ENCODE measurements around the gene PAXIP1. TPM values are rescaled to one million over a fixed set of nuclear protein-coding genes. Genes with fewer than 3 reads are reported as not detected.

PAXIP1 gene
- total and polyA plus RNA-seq, 10 of the 15 experiments (the other 5 are each of a cell fraction or from before 2014, with no cell fraction given): 7.3 to 27.2 (median 18.1) TPM

GRCh38 chr7:154978017-154978416, 24.9 kb downstream of the PAXIP1 start (continued):
- TF ChIP-seq CEBPZ (IDR thresholded peaks at IDR 0.05; ENCODE audit: low read depth, low read length) (no peak), MXI1 (IDR thresholded peaks at IDR 0.05; ENCODE audit: low read depth, low read length) (no peak), NFYA (IDR thresholded peaks at IDR 0.05; ENCODE audit: borderline replicate concordance, low read depth, low read length) (no peak), CBX5 (IDR thresholded peaks at IDR 0.05; ENCODE audit: low read depth) (no peak), NBN (IDR thresholded peaks at IDR 0.05) (no peak), IRF3 (IDR thresholded peaks at IDR 0.05) (no peak), ATF7 (IDR thresholded peaks at IDR 0.05; ENCODE audit: low read depth) (no peak), TBL1XR1 (IDR thresholded peaks at IDR 0.05; ENCODE audit: low read depth, low read length) (no peak), RFX5 (IDR thresholded peaks at IDR 0.05; ENCODE audit: low read depth, low read length) (no peak), EGR1 (IDR thresholded peaks at IDR 0.05; ENCODE audit: borderline replicate concordance in 1 of 2, low read depth in 2 of 2, low read length in 2 of 2) (no peak)

Measured in GM12878 (cell line).